HG03439 (cell line): Measurements from ENCODE around the gene PLEKHA7.

ENCODE experiments used
- ATAC-seq: cut with Tn5 transposase; IDR thresholded peaks from one replicate; pipeline ENCODE4 v1.9.1; 2021; ENCODE audit warnings: mild to moderate bottlenecking, moderate library complexity; ENCODE audit not compliant: unreplicated experiment

The PLEKHA7 gene

GRCh38 chr11:16813126-16813525, 201.1 kb downstream of the PLEKHA7 start:
- ATAC-seq = no peak

GRCh38 chr11:16812274-16812673, 201.9 kb downstream of the PLEKHA7 start:
- ATAC-seq = no peak

- no peak for ATAC-seq
Measured at GRCh38 chr11:16811136-16812020, 202.8 kb downstream of the PLEKHA7 start.

- ATAC-seq = no peak
Measured at GRCh38 chr11:16809886-16810668, 204.1 kb downstream of the PLEKHA7 start.

GRCh38 chr11:16807306-16807705, 206.9 kb downstream of the PLEKHA7 start:
- no peak for ATAC-seq

- no peak for ATAC-seq
Measured at GRCh38 chr11:16806791-16807190, 207.4 kb downstream of the PLEKHA7 start.

- ATAC-seq = no peak
Measured at GRCh38 chr11:16805938-16806337, 208.3 kb downstream of the PLEKHA7 start.

- no peak for ATAC-seq
Measured at GRCh38 chr11:16804104-16804947, 209.9 kb downstream of the PLEKHA7 start.

- ATAC-seq = no peak
Measured at GRCh38 chr11:16801288-16801980, 212.8 kb downstream of the PLEKHA7 start.

GRCh38 chr11:16800382-16800781, 213.8 kb downstream of the PLEKHA7 start:
- ATAC-seq = no peak

GRCh38 chr11:16799890-16800289, 214.3 kb downstream of the PLEKHA7 start:
- ATAC-seq = no peak

GRCh38 chr11:16799221-16799620, 215.0 kb downstream of the PLEKHA7 start:
- ATAC-seq = no peak

- no peak for ATAC-seq
Measured at GRCh38 chr11:16797776-16798175, 216.4 kb downstream of the PLEKHA7 start.

- no peak for ATAC-seq
Measured at GRCh38 chr11:16796311-16796710, 217.9 kb downstream of the PLEKHA7 start.

GRCh38 chr11:16795146-16795545, 219.1 kb downstream of the PLEKHA7 start:
- ATAC-seq = no peak

GRCh38 chr11:16794047-16794818, 220.0 kb downstream of the PLEKHA7 start:
- ATAC-seq = no peak

GRCh38 chr11:16793511-16793910, 220.7 kb downstream of the PLEKHA7 start:
- ATAC-seq = no peak

GRCh38 chr11:16793009-16793408, 221.2 kb downstream of the PLEKHA7 start:
- ATAC-seq = no peak

- no peak for ATAC-seq
Measured at GRCh38 chr11:16792426-16792825, 221.8 kb downstream of the PLEKHA7 start.
